G401 (cell line): ENCODE results near the gene KIF26B. TPM values are rescaled to one million over a fixed set of nuclear protein-coding genes. Genes with fewer than 3 reads are reported as not detected.

Experiments
- DNase-seq: peaks from one replicate; pipeline ENCODE4 v3.0.0-alpha.2; 2015; ENCODE audit warnings: low spot score
- in situ Hi-C: cut with HindIII; loops from 2 replicates; pipeline ENCODE4 v1.10.0; 2016; ENCODE audit warnings: low sequenced_read_pairs, mixed read lengths
- total RNA-seq: library from RNA; depleted of rRNA; stranded (reverse); fragments of >200 nt; shearing (Covaris generic); gene quantifications from 2 replicates; pipeline ENCODE4 v1.2.3, GENCODE V29; 2014

Gene KIF26B
- total RNA-seq, 1 experiment from 2014 or later, result 9.8 TPM

- peak; percentile 61 for DNase-seq
- in situ Hi-C loops, result no loop called here
Observed at GRCh38 chr1:245258271-245258920, 103.6 kb downstream of the KIF26B start.

- in situ Hi-C loops, result no loop called here
- peak; percentile 45 for DNase-seq
Observed at GRCh38 chr1:245260110-245260882, 105.5 kb downstream of the KIF26B start.

GRCh38 chr1:245260883-245261282 lies 106.1 kb downstream of the KIF26B start:
- in situ Hi-C loops, result no loop called here

GRCh38 chr1:245261786-245262185 lies 107.0 kb downstream of the KIF26B start:
- DNase-seq, result peak; percentile 34
- in situ Hi-C loops, result no loop called here

More at GRCh38 chr1:245260883-245261282, 106.1 kb downstream of the KIF26B start:
- no peak for DNase-seq

- DNase-seq, result peak; percentile 44
- in situ Hi-C loops, result no loop called here
Observed at GRCh38 chr1:245263529-245264095, 108.8 kb downstream of the KIF26B start.

- in situ Hi-C loops, result no loop called here
- DNase-seq, result no peak
Observed at GRCh38 chr1:245264226-245264625, 109.4 kb downstream of the KIF26B start.

GRCh38 chr1:245266105-245266504 lies 111.3 kb downstream of the KIF26B start:
- in situ Hi-C loops, result no loop called here
- DNase-seq, result no peak

- DNase-seq, result no peak
- in situ Hi-C loops, result no loop called here
Observed at GRCh38 chr1:245270063-245270462, 115.3 kb downstream of the KIF26B start.

- in situ Hi-C loops, result no loop called here
- no peak for DNase-seq
Observed at GRCh38 chr1:245270972-245271371, 116.2 kb downstream of the KIF26B start.

- DNase-seq, result no peak
- in situ Hi-C loops, result no loop called here
Observed at GRCh38 chr1:245272676-245273075, 117.9 kb downstream of the KIF26B start.

- in situ Hi-C loops, result no loop called here
Observed at GRCh38 chr1:245276445-245276844, 121.7 kb downstream of the KIF26B start.

GRCh38 chr1:245277276-245277675 lies 122.5 kb downstream of the KIF26B start:
- DNase-seq, result no peak
- in situ Hi-C loops, result no loop called here

More at GRCh38 chr1:245276445-245276844, 121.7 kb downstream of the KIF26B start:
- DNase-seq, result no peak

GRCh38 chr1:245278846-245279245 lies 124.1 kb downstream of the KIF26B start:
- in situ Hi-C loops, result no loop called here
- no peak for DNase-seq

- DNase-seq, result no peak
- in situ Hi-C loops, result no loop called here
Observed at GRCh38 chr1:245279346-245279745, 124.6 kb downstream of the KIF26B start.

- in situ Hi-C loops, result no loop called here
- no peak for DNase-seq
Observed at GRCh38 chr1:245283001-245283400, 128.2 kb downstream of the KIF26B start.

GRCh38 chr1:245285168-245285567 lies 130.4 kb downstream of the KIF26B start:
- no peak for DNase-seq
- in situ Hi-C loops, result no loop called here

- no peak for DNase-seq
- in situ Hi-C loops, result no loop called here
Observed at GRCh38 chr1:245288796-245289195, 134.0 kb downstream of the KIF26B start.

- in situ Hi-C loops, result no loop called here
- DNase-seq, result no peak
Observed at GRCh38 chr1:245290836-245291235, 136.1 kb downstream of the KIF26B start.

GRCh38 chr1:245291351-245291750 lies 136.6 kb downstream of the KIF26B start:
- in situ Hi-C loops, result no loop called here
- DNase-seq, result no peak

- DNase-seq, result no peak
- in situ Hi-C loops, result no loop called here
Observed at GRCh38 chr1:245292141-245292540, 137.4 kb downstream of the KIF26B start.
